ENCODE measurements around the gene MEGF10. TPM values are rescaled to one million over a fixed set of nuclear protein-coding genes. Genes with fewer than 3 reads are reported as not detected.

Gene MEGF10
- total and polyA plus RNA-seq, 10 of the 15 experiments (the other 5 are each of a cell fraction or from before 2014, with no cell fraction given): 0.03 to 0.21 (median 0.05) TPM; not detected in 5

GRCh38 chr5:127308945-127309344, 18.3 kb downstream of the MEGF10 start:
- in situ Hi-C loops (cut with MboI): no loop called here
- ChIA-PET SMC1A (ENCODE audit: uncharacterized antibody, unreplicated experiment) (interaction anchor here (0.6 kb wide), 1 partner anchor 530 kb away, joined by 3 read pairs; no protein-coding TSS in a partner anchor), CTCF (interaction anchor here (1.0 kb wide), 1 partner anchor 184 kb away, joined by 3 read pairs; no protein-coding TSS in a partner anchor)

More at GRCh38 chr5:127308945-127309344, 18.3 kb downstream of the MEGF10 start:
- no peak overlapping the region for H3K4me3 ChIP-seq
- RAD21 ChIA-PET (ENCODE audit: unreplicated experiment): no interaction called here
- H3K9me3 ChIP-seq (replicated peaks; ENCODE audit: control insufficient read depth, insufficient read depth, low read length): no peaks in the 10 kb centered on the region
- no peak for ATAC-seq
- no peak overlapping the region for H2AFZ ChIP-seq (ENCODE audit: control insufficient read depth, low read depth, low read length)
- H3K79me2 ChIP-seq (ENCODE audit: control insufficient read depth, insufficient read depth, low read length): no peaks in the 10 kb centered on the region
- H3K27ac ChIP-seq (ENCODE audit: control insufficient read depth, insufficient read depth): no peak overlapping the region
- H3K4me2 ChIP-seq (ENCODE audit: control insufficient read depth, insufficient read depth): no peak overlapping the region
- POLR2A ChIA-PET: no interaction called here
- no peak for TF ChIP-seq USF1 (IDR thresholded peaks at IDR 0.05; ENCODE audit: borderline replicate concordance, extremely low read length, insufficient read depth, low read depth, low read length)
- no peak for TF ChIP-seq EGR1 (IDR thresholded peaks at IDR 0.05; ENCODE audit: borderline replicate concordance in 1 of 2, low read depth in 2 of 2, low read length in 2 of 2)
- TF ChIP-seq ZBTB40 (IDR thresholded peaks at IDR 0.05; ENCODE audit: borderline replicate concordance): no peak
- no peak for TF ChIP-seq RELB (IDR thresholded peaks at IDR 0.05; ENCODE audit: low read depth)
- no peak for TF ChIP-seq GATAD2B (conservative IDR thresholded peaks at IDR 0.05; ENCODE audit: low read depth)
- TF ChIP-seq EZH2 (IDR thresholded peaks at IDR 0.05; ENCODE audit: borderline replicate concordance, control insufficient read depth, low read depth, low read length): no peak
- no peak for TF ChIP-seq ZNF217 (IDR thresholded peaks at IDR 0.05)
- TF ChIP-seq EED (IDR thresholded peaks at IDR 0.05; ENCODE audit: low read depth): no peak
- no peak for TF ChIP-seq YY1 (IDR thresholded peaks at IDR 0.05; ENCODE audit: low read depth, low read length)
- intact Hi-C loops (cut with micrococcal nuclease; ENCODE audit: unreplicated experiment): no loop called here
- no peak for DNase-seq (ENCODE audit: low read depth, low spot score)
- BruUV-seq (replicated peaks): no TSS peak
- no peaks in the 10 kb centered on the region; a peak in 1 of 4 replicates for H3K27me3 ChIP-seq (replicated peaks in 1 of 2; ENCODE audit: control insufficient read depth in 2 of 2, insufficient read depth in 2 of 2, low read length in 1 of 2)
- no peaks in the 10 kb centered on the region for H3K36me3 ChIP-seq (ENCODE audit: control insufficient read depth in 2 of 2, insufficient read depth in 2 of 2, low read length in 1 of 2)
- H3K9ac ChIP-seq (ENCODE audit: control insufficient read depth, insufficient read depth, low read length): no peak overlapping the region
- FAIRE-seq: no peak
- no peaks in the 10 kb centered on the region for H4K20me1 ChIP-seq (ENCODE audit: control insufficient read depth, insufficient read depth)
- no peaks in the 10 kb centered on the region for H3K4me1 ChIP-seq (ENCODE audit: control insufficient read depth, insufficient read depth, low read length)
- WGBS (ENCODE audit: insufficient coverage, insufficient replicate concordance, low lambda C conversion rate, missing lambda C conversion rate): 65% methylated on average over 3 of the region's 3 CpGs
